Kasumi-1 (cell line): ENCODE results near the gene PTPRG.

ENCODE experiments used
- DNase-seq, 2 experiments: peaks; one replicate each; lab custom pipeline; 2025; lab: John Stamatoyannopoulos, UW

PTPRG gene

DNA sequence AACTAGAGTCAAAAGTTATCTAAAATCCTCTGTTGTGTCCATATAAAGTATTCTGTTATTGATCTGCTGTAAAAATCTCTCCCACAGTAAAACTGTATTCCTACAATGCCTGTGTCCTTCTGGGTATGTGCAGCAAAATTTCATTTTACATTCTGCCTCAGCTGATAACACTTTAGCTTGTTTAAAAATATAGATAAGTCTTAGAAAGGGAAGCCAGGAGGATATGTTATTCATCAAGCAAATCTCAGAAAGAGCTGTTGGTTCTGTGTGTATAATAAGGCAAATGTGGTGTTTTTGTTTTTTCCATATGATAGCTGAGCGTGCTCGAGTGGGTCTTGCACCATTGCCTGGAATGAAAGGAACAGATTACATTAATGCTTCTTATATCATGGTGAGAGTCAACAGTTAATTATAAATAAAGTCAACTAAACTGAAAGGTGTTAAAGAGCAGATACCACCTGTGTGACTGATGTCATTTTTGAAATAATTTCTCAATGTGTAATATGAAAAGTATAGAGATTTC, 715.3 kb downstream of the PTPRG start:
- DNase-seq = no peak

DNA sequence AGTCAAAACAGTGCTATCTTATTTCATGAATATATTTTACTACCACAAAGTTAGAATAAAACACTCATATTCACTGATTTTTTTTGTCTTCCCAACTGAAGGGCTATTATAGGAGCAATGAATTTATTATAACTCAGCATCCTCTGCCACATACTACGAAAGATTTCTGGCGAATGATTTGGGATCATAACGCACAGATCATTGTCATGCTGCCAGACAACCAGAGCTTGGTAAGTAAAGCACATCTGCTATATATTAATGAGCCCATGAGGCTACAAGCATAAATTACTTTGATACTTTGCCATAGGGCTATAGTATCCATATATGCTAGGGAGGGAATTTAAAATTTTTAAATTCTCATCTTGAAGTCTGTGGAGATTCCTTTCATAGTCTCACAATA, 716.1 kb downstream of the PTPRG start:
- no peak for DNase-seq

DNA sequence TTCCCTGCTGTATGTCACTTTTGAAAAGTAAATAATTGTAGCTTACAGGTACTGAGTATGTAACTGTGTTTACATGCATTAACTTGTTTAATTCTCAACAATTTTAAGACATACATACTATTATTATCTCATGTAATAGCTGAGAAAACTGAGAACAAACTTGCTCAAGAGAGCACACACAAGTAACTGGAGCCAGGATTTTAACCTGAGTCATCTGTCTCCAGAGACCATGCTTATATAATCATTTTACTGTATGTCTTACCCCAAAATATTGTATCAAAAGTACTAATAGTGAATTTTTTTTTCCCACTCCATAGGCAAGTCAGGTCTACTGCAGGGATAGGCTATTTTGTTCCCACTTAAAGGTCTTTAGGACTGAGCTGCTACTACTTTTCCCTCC, 716.6 kb downstream of the PTPRG start:
- DNase-seq = no peak

DNA sequence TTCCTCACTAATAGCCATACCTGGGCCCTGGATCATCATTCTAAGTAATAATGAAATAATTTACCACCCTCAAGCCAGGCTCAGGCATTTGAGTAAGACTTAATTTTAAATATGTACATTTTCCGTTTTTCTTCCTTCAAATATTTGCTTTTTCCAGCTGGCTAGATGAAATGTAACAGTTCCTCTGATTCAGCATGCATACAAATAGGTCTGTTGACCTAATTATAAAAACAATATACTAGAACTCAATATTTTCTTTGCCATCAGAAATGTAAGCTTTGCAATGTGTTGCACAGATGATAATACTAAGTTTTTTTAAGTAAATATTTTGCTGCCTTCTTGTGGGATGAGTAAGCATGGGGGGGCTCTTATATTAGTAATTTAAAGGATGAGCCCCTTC, 720.4 kb downstream of the PTPRG start:
- DNase-seq = no peak

DNA sequence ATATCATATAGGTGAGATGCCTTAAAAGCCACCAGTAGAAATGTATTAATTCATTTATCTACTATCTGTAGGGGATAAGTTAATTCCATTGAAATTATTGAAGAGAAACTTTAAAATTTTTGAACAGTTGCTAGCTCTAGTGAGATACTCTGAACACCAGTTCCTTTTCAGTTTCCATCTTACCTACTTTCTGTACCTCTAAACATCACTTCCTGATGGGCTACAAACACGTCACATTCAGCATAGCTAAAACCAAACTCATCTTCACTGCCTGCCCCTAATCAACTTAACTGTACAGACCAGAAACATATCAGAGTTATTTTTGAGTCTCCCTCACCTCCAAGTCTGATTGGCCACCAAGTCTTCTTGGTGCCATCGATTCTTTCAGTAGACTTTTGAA, 723.1 kb downstream of the PTPRG start:
- no peak for DNase-seq

DNA sequence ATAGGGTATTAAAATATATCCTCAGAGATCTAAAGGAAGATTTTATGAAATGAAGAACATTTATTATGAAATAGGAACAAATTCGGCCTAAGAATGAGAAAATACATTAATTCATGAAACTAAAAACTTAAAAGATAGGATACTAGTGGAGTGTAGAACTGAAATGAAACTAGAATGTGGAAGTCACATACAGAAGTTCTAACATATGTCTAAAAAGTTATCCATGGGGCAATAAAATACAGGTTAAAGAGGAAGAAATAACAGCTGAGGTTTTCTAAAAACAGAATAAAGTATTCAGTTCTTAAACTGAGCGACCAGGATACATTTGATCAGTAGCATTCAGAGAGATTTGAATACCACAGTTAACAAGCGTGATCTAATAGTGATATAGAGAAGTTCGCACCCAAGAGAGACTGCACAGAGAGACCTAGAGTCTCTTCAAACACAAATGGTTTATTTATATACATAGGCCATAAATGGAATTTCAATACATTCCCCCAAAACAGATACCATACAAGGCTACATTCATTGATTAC, 726.1 kb downstream of the PTPRG start:
- DNase-seq = no peak

DNA sequence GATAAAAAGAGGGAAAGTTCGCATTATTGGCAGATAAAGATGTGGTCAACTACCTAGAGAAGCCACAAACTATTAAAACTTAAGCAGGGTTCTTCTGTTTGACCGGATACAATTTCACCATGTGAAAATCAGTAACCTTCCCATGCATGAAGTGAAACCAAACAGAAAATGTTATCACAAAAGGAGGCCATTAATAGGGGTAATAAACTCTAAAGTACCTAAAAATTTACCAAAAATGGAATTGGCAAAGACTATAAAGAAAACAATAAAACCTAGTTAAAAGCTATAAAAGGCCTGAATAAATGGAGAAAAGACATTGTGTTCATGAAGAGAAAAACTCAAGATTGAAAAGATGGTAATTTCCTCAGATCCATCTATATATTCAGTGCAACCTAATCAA, 728.6 kb downstream of the PTPRG start:
- DNase-seq = no peak

DNA sequence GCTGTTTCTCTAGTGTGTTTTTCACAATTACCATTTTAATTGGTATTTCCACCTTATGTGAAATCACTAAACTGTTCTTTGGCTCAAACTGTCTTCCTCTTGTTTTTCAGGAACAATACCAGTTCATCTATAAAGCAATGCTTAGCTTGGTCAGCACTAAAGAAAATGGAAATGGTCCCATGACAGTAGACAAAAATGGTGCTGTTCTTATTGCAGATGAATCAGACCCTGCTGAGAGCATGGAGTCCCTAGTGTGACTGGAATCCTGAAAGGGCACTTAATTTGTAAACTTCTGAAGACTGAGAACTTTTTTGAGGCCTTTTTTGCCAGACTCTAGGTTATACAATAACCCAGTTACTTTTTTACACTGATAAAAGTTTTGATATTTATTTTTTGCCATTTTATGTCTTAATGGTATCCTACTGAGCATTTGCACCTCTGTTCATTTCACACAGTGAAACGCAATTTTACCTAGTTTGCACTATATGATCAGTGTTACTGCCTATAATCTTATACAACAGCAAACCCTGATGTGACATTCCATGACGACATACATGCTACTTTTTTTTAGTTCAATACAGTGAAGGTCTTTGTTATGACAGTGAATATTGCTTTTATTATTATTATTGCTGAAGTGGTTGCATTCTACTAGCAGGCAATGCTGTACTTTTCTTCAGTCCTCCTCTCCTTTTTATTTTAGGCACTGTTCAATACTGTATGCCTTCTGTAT, 731.8 kb downstream of the PTPRG start:
- DNase-seq = no peak

DNA sequence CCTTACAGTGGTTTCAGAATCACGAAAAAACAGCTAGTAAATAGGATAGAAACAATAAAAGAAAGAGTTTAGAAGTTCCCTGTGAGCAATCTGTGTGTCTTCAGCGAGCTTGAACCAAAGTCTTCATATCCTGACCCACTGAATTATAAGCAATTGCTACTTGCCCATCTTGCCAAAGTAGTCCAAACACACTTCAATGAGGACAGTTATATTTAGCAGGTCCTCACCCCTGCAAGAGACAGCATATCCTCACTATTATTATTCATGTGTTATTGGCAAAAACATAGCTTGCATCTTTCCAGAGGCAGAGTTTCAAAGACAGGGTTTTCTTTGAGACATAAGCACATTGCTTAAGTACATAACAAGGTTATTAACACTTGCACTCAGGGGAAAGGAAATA, 734.2 kb downstream of the PTPRG start:
- no peak for DNase-seq

DNA sequence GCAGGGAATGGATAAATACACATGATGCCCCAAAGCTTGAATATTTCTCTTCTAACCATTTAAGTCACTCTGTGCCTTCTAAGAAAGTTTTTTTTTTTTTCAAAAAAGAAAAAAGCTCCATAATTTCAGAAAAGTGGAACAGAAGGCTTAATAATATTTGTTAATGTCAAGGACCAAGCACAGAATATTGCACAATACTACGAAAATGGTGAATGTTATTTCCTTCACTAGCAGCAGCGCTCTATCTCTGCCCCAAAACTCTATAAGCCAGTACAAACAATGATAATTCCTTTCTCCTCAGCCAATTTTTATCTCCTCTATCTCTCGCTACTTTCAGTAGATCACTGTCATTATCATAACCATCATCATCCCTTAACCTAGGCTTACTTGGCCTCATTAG, 739.2 kb downstream of the PTPRG start:
- no peak for DNase-seq

DNA sequence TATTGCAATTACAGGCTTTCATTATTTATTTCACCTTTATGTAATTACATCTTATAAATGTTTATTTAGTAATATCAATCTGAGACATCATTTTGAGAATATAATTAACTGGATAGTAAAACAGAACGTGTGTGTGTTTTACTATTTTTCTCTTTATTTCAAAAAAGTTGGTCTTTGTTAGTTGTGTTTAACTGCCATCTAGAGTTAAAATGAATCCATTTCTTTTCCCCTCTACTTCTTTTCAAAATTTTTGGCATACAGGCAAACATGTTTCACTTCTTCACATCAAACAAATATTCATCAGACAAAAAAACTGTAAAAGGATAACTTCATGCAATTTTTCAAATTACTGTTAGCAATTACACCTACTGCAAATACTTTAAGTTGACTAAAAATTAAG, 750.8 kb downstream of the PTPRG start:
- no peak for DNase-seq

DNA sequence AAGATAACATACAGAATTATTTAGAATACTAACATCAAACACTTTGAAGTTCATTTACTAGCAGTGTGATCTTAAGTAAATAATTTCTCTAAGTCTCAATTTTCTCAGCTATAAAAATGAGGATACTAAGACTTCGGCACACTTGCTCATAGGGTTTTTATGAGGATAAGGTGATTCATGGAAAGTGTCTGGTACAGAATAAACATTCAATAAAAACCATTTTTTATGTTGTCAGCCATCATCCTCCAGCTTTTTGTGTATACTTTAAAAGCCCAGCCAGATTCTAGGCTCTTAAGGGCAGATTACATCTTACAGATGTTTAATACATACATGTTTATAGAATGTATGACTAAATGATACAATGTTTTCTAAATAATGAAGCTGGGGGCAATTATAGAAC, 755.2 kb downstream of the PTPRG start:
- no peak for DNase-seq

DNA sequence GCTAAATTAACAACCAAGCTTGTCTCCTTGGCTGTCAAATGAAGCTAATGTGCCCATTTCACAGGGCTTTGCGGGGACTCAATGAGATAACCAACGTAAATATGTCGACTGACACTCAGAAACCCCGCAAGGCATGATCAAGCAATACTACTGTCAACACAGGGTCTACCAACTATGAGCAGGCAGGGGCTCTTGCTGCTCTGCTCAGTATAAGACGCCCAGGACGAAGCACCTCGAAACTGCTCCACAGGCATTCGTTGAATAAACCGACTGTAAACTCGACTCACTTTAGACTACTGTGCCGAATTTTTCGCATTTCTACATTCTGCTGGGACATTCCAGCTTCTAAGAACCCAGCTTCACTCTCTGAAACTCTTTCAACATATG, 757.0 kb downstream of the PTPRG start:
- no peak for DNase-seq

DNA sequence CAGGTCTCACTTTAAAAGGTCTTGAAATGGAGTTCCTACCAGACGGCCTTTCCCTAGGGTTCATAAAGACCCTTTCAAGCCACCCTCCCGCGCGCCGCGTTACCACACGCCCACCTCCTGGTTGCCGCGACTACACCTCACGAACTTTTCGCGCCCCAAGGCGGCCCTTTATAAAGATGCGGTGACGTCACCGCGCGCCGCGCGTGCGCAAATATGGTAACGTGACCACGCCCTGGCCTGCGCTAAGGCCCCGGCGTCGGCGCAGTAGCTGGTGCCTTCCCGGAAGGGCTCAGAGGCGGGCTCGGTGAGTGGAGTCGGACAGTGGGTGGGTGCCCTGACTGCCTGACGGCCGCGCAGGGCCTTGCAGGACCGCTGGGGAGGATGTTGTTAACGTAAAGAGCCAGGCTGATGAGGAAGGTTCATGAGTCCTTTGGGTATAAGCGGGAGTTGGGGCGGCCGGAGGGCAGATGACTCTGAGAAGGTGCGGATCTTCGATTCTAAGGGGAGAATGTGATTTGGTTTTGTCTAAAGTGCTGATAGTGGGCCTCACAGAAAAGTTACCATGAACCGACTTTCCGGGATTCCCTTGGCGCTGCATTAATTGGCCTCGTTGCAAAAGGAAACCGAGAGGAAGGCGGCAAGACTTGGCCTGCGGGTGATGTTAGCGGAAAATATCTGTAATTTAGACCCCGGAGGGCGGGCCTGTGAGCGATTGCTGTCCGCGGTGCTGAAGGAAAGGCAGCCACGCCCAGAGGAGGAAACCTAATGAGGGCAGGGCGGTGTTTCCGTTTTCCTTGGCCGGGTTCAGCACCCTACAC, 757.6 kb downstream of the PTPRG start:
- no peak for DNase-seq

DNA sequence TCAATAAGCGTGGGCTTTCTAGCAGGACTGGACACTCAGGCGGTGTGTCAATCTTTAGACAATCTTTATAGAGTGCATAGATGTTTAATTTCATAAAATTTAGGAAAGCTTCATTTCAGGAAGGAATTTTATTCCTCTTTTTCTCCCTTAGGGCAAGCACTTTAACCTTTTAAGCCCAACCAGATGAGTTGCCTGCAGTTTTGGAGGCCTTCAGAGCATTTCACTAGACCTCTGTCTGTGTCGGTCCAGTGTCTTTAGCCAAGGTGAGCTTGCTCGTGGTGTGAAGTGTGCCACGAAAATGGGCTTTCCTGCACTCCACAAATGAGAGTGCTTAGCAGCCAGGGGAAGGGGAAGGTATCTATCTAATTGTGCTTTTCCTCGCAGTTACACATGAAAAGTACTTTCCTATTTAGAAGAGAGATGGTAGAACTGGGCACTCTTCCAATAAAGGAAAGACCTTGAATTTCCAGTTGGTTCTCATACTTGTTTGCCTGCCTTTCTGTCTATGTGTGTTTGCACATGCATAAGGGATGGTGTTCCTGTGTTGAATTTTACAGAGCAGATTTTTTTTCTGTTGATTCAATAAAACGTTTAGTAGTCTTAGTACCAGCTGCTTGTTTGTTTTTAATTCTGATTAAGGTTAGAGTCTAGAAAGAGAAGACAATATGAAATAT, 758.3 kb downstream of the PTPRG start:
- no peak for DNase-seq

DNA sequence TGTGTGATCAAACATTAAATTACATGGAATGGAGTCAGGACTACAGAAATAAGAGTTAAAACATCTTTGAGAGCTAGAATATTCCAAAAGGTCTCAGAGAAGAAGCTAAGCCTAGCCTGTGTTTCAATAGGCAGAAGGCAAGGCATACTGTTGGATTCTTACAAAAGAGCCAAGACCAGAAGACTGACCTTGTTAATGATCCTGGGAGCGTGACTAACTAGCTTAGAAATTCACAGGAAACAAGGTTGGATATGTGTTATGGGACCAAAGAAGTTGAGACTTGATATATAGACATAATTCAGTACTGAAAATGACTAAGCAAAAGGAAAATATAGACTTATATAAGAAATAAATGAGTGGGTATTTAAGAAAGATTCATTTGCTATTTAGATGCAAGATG, 761.9 kb downstream of the PTPRG start:
- no peak for DNase-seq

DNA sequence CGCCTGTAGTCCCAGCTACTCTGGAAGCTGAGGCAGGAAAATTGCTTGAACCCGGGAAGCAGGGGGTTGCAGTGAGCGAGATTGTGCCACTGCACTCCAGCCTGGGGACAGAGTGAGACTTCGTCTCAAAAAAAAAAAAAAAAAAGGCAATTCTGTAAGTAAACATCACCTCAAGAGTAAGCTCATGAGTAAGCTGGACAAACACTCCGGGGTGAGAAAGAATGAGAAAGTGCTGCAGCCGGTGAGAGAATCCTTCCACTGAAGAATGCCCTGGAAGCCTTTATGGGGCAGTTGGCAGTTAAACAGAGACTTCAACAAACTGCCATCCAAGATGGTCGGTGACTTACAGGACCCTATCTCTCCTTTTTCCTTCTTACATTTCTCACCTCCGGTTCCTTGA, 764.5 kb downstream of the PTPRG start:
- no peak for DNase-seq

DNA sequence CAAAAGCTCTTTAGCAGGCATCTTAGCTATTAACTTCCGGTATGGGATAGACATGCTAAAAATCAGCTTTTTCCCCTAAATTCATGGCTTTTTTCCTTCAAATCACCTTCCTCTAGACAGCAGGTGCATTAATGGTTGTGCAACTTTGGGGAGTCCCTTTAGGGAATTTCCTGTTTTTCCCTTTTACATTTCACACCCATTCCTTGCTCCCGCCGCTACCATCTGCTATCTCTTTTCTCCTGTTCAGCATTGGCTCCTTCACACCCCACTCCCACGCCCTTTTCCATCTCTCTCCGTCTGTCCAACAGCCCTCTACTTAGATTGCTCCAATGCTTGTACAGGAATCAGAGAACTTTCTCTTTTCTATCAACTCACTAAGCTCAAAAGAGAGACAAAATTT, 768.6 kb downstream of the PTPRG start:
- DNase-seq = peak in 1 of 2 experiments; percentile 7

DNA sequence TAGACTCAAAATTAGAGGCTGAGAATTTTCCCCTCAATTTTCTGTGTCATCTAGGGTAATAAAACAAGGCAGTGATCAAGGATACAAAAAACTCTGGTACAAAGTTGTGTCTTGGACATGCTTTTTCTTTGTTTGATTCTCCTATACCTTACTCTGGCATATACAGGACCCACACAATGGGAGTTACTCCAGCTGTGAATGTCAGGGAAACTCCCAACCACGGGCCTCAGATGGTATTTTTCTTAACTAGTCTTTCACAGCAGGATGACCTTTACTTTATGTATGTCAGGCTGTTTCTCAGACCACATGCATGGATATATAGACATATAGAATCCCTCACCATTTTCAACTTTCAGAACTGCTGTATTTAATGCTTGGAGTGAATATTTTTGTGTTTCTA, 770.6 kb downstream of the PTPRG start:
- DNase-seq = no peak

DNA sequence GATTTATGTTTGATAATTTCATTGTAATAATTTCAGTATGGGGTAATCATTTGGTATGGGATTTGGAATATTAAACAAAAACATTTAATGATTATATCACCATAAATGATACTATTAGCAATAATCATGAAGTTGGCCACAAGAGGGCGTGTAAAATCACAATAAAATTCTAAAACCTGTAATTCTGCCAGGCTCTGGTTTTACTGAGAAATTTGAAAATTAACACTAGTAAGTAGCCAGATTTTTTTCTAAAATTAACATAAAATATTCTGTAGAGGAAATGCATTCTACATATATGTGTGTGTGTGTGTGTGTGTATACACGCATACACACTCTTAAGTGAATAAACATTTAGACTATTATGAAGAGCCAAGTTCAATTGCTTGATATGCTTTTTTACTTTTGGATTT, 771.5 kb downstream of the PTPRG start:
- peak in 1 of 2 experiments; percentile 31 for DNase-seq

DNA sequence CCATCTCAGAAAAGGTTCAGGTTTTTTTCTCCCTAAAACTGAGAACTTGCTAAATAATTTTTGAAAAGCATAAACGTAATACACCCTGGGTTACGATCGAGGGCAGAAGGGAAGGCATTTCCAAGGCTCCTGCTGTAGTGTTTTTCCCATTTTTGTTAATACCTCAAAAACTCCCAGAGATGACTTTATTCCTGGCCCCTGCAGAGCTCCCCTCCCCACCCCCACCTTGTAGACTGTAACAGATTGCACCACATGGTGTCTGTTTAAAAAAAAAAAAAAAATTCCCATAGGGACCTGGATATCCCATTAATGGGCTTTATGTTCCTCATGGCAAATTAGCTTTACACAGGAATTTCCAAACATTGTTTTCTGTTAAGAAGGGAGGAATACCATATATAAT, 773.8 kb downstream of the PTPRG start:
- no peak for DNase-seq

DNA sequence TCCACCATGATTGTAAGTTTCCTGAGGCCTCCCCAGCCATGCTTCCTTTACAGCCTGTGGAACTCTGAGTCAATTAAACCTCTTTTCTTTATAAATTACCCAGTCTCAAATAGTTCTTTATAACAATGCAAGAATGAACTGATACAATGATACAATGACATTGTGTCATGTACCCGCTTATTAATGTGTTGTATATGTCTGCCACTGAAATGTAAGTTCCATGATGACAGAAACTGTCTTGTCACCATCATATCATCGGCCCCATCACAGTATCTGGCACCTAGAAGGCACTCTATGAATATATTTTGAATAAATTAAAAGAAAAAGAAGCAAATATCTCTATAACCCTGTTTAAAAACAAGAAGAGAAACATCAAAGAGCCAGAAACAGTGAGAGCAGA, 782.4 kb downstream of the PTPRG start:
- no peak for DNase-seq
